ENCODE data around the gene POLR2L. TPM values are rescaled to one million over a fixed set of nuclear protein-coding genes. Genes with fewer than 3 reads are reported as not detected.

The POLR2L gene
- polyA plus RNA-seq, 1 donor, result 109 TPM

DNA sequence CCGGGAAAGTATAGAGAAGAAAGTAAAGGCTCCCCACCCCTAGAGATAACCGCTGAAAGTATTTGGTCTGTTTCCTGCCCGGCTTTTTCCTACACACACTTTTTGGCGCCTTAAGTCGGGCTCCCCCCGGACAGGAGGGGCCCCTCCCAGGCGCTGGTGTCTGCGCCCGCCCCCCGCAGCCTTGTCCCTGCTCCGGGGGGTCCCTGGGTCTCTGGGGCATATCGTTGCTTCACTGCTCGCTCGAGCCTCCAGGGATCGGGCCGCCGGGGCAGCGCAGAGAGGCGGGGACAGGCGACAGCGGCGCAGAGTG is 15.5 kb downstream of the POLR2L start:
- DNase-seq (ENCODE audit: low read depth), result no peak

DNA sequence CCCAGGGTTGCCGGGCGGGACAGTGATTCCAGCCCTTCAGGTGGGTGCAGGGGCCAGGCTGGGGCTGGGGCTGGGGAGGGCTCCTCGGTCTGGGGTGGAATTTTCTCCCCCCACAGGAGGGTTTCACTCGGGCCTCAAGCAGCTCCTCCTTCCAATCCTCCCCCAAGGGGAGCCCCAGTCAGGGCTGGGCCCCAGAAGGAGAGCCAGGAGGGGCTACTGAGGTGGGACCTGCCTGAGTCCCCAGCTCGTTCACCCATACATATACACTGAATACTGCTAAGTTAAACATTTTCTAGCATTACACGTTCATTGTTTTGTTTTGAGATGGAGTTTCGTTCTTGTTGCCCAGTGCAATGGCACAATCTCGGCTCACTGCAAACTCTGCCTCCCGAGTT is 16.1 kb downstream of the POLR2L start:
- DNase-seq (ENCODE audit: low read depth), result no peak

DNA sequence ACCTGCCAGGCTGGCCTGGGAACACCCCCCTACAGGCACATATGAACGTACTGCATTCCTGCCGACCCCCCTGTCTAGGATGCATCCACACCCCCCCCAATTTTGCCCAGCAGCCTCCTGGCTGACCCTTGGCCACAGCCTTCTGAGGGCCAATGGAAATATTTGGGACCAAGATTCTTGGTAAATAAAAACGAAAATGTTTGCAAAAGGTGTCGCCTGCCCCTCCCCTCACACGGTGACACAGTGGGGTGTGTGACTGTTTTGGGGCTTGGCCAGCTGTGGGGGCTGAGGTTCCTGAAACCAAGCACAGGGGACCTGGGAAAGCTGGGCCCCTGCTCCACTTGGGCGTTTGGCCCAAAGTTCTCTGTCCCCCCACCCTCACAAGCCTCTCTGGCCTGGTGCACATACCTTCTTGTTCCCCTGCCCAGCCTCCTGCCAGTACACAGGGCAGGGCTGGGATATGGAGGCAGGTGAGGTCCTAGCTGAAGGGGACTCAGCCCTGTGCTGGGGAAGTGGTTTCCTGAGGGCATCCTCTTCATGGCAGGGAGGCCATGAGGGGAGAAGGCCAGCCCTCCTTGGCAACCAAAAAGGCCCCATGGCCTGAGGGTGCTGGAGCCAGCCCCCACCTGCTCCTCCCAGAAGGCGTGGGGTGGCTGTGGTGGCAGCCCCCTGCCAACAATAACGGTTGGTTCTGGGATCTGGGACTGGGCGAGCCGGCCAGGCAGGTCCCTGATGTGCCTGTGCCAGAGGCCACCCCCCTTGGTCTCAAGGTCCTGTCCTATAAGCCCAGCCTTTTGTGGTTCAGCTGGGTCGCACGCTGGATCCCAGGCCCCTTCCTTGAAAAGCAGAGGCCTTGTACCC is 16.7 kb downstream of the POLR2L start:
- no peak for DNase-seq (ENCODE audit: low read depth)

DNA sequence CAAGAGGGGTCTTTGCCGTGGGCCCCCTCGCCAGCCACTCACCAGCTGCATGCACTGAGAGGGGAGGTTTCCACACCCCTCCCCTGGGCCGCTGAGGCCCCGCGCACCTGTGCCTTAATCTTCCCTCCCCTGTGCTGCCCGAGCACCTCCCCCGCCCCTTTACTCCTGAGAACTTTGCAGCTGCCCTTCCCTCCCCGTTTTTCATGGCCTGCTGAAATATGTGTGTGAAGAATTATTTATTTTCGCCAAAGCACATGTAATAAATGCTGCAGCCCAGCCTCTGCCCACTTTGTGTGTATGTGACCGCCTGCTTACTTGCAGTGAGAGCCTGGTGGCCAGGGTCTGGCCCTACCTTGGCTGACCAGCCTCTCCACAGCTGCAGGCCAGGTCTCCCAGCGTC is 17.4 kb downstream of the POLR2L start:
- DNase-seq (ENCODE audit: low read depth), result no peak

DNA sequence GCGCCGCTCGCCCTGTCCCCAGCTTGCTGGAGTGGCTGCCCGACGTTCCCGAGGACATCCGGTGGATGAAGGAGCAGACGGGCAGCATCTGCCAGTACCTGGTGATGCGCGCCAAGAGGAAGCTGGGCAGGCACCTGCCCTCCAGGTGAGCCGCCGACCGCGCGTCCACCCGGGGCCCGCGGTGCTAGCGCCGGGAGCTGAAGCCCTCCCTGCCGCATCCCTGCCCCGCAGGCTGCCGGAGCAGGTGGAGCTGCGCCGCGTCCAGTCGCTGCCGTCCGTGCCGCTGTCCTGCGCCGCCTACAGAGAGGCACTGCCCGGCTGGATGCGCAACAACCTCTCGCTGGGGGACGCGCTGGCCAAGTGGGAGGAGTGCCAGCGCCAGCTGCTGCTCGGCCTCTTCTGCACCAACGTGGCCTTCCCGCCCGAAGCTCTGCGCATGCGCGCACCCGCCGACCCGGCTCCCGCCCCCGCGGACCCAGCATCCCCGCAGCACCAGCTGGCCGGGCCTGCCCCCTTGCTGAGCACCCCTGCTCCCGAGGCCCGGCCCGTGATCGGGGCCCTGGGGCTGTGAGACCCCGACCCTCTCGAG is 17.9 kb downstream of the POLR2L start:
- no peak for DNase-seq (ENCODE audit: low read depth)

DNA sequence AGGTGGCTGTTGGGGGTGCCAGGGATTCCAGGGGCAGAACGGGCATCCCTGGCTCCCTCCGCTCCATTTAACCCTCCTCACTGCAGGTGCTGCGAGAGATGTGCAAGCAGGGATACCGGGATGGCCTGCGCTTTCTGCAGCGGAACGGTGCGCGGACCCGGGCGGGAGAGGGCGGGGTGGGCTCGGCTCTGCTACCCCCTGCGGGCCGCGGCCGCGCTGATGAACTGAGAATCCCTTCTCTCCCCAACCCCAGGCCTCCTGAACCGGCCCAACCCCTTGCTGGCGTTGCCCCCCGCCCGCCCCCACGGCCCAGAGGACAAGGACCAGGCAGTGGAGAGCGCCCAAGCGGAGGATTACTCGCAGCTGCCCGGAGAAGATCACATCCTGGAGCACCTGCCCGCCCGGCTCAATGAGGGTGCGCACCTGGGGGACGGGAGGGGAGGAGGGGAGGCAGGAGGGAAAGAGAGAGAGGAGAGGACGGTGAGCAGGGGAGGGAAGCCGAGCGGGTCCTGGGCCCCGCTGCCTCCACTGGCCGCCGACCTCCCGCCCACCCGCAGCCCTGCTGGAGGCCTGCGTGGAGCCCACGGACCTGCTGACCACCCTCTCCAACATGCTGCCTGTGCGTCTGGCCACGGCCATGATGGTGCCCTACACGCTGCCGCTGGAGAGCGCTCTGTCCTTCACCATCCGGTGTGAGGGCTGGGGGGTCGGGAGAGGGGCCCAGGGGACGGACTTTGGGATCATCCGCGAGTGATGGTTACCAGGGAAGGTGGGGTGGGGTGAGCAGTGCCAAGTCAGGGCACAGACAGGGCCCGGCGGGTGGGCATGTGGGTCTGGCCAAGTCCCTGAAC is 18.7 kb downstream of the POLR2L start:
- DNase-seq (ENCODE audit: low read depth), result no peak

DNA sequence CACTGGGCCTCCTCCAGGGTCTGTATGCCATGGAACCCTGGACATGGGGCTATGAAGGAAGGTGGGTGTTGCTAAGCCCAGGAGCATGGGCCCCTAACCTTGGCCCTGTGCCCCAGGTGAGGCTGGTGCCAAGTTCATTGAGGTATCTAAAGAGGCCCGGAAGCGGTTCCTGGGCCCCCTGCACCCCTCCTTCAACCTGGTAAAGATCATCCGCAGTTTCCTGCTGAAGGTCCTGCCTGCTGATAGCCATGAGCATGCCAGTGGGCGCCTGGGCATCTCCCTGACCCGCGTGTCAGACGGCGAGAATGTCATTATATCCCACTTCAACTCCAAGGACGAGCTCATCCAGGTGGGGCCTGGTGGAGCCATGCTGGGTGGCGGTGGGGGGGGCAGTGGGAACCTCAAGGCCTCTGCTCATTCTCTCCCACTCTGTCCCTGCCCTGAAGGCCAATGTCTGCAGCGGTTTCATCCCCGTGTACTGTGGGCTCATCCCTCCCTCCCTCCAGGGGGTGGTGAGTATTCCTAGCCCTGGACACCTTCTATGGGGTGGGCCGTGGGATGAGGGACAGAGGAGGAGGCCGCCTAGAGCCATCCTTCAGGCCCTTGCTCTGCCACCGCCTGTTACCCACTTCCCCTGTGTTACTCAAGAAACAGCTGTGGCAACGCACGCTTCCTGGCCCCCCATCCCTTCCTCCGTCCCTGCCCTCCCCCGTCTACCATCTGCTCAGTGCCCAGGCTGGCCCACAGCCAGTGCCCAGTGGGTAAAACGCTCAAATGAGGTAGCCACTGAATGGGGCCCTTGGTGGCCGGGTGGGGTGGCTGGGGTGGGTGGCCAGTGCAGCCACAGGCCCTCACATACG is 20.6 kb downstream of the POLR2L start:
- no peak for DNase-seq (ENCODE audit: low read depth)

DNA sequence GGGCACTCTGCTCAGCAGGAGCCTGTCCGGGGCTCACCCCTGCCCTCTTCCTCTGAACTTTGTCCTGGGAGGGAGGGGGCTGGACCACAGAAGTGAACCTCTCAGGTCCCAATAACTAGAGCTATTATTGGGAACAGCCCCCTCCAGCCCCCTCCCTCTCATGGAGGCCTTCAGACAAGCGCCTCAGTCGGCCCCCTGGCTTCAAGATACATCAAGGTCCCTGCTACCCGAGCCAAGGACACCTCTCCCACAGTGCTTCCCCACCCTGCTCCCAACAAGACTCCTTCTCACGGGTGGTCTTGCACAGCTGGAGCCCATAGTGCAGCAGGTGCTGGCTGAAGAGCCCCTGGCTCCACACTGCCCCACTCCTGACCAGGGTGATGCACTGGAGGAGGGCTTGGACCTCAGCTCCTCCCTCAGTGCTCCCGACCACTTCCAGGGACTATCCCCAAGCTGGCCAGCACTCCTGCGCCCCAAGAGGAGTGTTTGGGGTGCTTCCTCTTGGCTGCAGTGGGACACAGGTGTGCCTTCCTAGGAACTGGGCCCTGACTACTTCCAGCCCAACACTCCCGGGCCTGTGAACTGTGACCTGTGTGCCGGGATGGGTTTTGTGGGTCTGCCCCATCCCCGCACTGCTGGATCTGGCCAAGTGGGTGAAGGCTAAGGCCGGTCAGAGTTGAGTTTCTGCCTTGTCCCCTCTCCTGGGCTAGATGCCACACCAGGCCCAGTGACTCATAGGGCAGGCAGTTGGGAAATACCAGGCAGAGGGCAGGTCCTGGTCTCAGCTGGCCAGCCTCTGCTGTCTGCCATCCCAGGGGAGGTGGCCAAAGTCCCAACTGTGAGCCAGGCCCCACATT is 21.4 kb downstream of the POLR2L start:
- no peak for DNase-seq (ENCODE audit: low read depth)

DNA sequence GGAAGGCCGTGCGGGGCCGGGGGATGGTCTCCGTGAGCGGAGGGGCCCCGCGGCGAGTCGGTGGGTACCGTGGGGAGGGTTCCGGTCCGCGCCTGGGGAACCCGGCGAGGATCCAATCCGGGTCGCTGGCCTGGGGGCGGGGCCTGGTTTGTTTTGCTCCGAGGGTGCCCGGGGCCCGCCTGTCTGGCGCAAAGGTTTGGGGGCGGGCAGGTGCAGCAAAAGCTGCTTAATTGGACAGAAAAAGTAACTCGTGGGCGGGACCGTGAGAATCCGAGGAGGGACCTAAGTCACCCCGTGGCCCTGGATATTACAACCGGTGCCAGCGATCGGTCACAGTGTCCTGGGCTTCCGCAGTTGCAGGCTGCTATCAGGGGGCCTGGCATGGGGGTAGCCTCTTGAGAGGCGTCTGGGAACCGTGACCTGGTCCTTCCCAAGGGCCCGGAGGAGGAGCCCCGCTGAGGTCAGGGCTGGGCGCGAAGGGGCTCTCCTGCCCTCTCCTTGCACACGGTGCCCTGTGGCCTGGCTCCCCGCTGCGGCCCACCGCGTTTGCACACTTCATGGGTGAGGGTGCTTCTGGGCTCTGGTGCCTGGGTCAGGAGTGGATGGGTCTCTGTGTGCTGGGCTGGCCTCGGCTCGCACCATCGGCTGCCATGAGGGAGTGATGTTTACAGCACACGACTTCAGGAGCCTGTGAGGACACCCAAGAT is 22.2 kb downstream of the POLR2L start:
- DNase-seq (ENCODE audit: low read depth), result no peak

DNA sequence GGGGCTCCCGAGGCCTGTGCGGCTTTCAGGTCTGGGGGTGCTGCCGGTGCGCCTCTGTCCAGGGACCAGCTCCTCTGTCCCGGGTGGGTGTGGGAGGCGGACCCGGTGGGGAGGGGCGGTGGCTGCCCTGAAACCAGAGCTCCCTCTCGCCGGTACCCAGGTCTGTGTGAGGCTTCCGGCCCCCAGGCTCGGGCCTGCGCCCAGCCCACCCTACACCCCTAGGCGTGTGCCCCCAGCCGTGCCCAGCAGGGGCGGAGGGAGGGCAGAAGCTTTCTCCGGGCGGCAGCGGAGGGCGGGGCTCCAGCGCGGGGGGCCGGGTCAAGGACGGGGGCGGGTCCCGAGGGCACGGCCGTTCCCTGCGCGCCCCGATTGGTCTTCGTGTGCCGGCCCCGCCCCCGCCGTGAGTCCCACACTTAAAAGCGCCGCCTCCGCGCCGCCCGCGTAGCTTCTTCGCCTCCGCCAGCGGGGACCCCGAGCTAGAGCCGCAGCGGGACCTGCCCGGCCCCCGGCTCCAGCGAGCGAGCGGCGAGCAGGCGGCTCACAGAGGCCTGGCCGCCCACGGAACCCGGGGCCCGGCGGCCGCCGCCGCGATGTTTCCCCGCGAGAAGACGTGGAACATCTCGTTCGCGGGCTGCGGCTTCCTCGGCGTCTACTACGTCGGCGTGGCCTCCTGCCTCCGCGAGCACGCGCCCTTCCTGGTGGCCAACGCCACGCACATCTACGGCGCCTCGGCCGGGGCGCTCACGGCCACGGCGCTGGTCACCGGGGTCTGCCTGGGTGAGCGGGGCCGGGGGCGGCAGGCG is 23.0 kb downstream of the POLR2L start:
- DNase-seq (ENCODE audit: low read depth), result no peak

DNA sequence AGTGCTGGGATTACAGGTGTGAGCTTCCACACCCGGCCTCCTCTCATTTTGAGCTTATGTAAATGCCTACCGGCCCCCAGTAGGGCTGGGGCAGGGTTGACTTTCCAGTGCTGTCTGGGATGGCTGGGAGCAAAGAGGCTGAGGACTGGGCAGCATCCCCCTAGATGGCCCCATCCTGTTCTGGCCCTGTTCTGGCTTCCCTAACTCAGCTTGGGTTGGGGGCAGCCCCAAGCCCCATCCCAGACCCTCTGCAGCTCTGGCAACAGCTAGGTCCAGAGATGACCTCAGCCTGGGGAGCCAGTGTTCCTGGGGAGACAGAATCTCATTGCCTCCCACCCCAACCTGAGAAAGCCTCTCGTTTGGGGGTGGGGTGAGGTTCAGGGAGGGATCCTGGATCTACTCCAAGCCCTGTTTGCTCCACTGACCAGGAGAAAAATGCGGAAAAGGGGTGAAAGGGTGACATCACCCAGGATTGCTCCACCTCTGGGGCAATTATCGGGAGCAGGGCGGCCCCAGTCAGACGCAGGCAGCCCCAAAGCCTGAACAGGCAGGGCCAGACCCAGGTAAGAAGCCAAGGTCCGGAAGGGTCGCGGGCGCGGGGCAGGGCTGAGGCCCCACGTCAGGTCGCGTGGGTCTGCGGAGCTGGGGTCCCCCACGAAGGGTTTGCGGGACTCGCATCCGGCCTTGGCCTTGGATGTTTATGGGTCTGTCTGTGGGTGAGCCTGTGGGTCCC is 23.8 kb downstream of the POLR2L start, which contains the start of gene PNPLA2:
TSS of gene PNPLA2 (plus strand) at position 519 of the 733 bp plus-strand sequence. CDS start 805 bp downstream, outside the sequence.
- no peak for DNase-seq (ENCODE audit: low read depth)

DNA sequence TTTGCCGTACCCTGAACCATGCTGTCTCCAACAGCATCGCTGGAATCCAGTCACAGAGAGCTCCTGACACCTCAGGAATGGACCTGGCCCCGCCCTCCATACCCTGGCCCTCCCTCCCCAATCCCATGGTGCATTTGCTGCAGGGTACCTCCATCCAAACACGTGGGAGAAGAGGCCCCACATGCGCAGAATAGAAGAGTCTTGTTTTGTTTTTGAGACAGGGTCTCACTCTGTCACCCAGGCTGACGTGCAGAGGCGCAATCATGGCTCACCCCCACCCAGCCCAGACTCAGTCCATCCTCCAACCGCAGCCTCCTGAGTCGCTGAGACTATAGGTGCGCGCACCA is 25.9 kb downstream of the POLR2L start:
- DNase-seq (ENCODE audit: low read depth), result no peak

DNA sequence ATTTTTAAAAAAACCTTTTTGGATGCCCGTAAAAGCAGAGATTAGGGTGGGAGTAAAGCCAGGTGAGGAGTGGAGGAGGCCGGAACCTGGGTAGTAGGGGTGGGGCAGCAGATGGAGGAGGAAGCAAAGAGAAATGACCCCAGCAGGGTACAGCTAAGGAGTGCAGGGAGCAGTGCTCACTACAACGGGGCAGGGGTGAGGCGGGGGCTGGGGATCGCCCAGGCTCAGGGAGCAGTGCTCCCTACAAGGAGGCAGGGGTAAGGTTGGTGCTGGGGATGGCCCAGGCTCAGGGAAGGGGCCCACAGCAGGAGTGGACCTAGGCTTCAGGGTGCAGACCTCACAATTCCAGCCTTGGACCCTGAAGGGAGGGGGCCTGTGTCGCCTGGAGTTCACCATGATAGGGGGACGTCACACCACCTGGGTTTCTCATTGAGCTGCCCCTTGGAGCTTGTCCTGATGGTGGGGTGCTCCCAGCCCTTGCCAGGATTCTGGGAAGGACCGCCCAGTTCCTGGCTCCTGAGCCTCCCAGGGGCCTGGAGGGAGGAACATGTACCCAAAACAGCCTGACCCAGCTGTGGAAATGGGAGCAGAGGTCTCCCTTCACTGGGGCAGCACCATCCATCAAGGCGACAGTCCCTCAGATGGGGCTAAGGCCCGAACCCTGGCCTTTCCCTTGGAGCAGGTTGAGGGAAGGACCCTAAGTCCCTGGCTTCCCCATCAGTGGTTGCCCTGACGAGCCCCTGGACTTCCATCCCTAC is 26.5 kb downstream of the POLR2L start:
- DNase-seq (ENCODE audit: low read depth), result no peak

DNA sequence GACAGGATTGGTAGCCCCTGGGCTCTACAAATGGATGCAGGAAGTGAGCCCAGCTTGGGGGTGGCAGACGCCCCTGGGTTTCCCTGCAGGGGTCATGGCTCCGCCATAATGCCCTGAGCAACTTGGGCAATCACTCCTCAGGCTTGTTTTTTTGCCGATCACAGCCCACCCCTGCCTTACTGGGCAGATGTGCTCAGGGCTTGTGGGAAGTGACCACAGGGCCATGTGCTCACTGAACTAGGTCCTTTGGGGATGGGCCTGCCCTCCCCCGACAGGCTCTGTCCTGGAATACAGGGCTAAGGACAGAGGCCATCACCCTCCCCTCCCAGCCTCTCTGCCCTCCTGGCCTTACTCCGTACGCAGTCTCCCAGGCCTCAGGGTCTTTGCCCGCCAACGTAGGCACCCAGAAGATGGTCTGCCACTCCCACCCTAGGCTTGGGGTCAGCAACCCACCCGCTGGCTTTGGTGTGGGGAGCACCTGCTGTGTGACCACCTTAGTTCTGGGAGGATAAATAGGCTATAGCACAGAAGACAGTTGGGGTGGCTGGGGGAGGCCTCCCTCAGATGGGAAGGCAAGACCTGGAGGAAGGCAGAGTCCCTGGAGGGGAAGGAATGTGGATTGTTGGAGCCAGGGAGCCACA is 28.8 kb downstream of the POLR2L start:
- DNase-seq (ENCODE audit: low read depth), result no peak

DNA sequence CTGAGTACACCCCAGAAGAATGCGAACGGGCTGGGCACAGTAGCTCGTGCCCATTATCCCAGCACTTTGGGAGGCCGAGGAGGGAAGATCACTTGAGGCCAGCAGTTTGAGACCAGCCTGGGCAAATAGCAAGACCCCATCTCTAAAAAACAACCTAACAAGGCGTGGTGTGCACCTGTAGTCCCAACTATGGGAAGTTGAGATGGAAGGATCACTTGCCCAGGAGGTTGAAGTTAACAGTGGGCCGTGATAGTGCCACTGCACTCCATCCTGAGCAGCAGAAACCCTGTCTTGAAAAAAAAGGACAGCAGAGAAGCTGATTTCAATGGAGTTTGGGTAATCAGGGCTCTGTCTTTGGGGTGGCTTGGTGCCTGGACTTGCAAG is 29.3 kb downstream of the POLR2L start:
- DNase-seq (ENCODE audit: low read depth), result no peak

DNA sequence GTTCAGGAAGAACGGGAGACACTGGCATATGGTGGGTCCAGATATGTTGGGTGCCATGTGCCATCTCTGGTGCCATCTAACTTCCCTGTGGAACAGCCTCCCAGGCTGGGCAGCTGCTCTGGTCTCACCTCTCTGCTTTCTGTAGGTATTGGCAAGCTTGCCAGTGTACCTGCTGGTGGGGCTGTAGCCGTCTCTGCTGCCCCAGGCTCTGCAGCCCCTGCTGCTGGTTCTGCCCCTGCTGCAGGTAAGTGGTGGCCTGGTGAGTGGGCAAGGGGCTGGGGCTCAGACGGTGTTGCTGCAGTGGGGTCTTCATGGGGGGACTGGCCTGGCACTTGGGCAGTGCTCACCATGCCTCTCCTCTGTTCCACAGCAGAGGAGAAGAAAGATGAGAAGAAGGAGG is 29.9 kb downstream of the POLR2L start:
- DNase-seq (ENCODE audit: low read depth), result no peak

All from forelimb muscle (tissue), 1 donor.